ENCODE results near the gene FRMD4A.
A peak's percentile ranks its signal among the peaks of the same experiment; 100 is the strongest.
"Not testable (repeated sequence)": the region's sequence is repeated elsewhere in the genome, so short reads cannot be mapped to it uniquely, and the experiment has no call there.

Gene FRMD4A

DNA sequence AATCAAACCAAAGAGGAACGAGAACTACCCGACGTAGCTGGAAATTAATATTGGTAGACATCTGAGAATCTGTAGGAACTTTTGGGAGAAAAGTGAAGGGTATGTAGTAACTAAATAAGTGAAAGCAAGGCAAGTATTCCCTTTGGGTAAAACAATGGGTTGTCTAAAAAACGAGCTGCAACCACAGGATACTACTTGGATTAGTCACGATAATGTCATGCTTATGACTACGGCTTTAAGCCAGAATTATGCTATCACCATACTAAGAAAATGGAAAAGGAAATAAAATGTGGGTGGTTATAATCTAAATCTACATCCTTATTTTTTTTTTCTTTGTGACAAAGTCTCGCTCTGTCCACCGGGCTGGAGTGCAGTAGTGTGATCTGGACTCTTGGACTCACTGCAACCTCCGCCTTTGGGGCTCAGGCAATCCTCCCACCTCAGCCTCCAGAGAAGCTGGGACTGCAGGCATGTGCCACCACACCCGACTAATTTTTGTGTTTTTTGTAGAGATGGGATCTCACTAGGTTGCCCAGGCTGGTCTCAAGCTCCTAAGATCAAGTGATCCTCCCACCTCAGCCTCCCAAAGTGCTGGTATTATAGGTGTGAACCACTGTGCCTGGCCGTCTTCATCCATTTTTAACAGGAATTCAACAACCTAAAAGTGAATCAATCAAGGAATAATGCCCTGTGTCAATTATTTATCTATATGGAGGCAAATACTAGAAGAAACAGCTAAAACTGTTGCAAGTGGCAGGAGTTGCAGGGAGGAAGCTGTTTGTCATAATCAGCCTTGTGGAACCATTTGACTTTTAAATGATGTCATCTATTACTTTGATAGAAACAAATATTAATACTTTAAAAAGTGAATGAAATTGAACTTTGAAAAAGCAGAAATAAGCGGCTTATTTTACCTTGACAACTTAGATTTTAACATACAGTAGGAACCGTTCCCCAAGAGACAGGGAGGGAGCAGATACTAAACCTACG, 554.6 kb downstream of the FRMD4A start:
- peak; percentile 54 for DNase-seq (ENCODE audit: low read depth)

DNA sequence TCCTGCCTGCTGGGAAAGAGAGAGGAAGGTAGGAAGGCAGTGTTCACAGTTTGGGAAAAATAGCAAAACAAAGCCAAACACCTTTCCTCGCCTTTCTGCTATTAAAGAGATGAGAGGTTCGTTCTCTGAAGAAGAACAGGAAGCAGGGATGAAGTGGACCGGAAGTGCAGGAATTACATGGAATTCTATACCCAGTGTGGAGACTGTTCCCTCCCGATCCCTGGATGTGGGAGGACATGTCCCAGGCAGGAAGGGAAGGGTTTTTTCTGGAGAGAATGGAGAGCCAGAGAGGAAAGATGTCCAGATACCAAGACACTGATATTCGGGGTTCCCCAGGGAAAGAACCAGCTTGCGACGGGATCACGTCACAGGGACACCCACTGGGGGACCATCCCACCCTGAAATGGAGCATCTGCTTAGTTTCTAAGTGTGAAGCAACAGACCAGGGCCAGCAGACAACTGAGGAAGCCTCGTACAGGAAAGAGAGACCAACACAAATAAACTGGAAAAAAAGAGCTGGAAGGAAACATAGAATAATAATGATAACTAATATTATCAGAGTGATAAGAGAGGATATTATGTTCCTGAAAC, 556.3 kb downstream of the FRMD4A start:
- DNase-seq (ENCODE audit: low read depth) = no peak

DNA sequence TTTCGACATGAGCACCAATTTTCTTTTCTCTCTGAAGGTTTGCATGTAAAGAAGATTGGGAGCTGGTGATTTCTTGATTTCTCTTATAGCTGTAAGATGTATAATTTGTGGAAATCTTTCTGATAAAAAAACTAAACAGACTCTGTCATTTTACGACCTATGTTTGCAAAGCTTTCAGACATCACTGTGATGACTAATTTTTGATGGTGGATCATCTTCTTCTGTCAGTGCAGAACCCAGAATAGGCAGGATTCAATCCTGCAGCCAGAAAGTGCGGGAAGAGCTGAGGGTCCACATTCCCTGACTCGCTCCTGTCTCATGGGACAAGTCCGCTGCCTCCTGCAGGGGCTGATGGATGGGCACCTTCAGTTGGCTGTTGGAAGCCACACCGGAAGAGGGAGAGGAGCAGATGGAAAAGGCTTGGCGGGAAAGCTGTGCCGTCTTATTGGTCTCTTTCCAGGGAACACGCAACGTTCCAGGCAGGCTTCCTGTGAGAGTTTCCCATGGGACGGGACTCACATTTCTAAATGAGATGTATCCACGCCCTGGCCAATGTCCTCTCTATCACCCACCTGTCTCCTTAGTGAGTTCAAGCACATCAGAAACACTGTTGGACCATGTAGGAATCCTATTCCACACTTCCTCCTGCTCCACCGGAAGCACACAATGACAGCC, 557.1 kb downstream of the FRMD4A start:
- no peak for DNase-seq (ENCODE audit: low read depth)

DNA sequence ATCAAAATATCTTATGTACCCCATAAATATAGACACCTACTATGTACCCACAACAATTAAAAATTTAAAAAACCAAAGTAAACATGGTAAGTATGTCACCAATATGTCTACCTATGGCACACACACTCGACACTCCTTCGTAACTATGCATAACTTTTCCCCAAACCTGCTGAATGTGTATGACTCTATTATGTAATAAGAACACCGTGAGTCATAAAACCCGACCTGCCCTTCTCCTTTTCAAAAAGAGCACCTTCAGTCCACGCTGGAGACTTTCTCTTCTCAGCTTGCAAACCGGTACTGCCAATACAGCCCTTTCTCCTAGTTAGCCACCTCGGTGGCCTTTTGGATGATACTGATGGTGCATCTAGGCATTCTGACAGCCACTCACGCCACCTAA, 557.7 kb downstream of the FRMD4A start:
- no peak for DNase-seq (ENCODE audit: low read depth)

DNA sequence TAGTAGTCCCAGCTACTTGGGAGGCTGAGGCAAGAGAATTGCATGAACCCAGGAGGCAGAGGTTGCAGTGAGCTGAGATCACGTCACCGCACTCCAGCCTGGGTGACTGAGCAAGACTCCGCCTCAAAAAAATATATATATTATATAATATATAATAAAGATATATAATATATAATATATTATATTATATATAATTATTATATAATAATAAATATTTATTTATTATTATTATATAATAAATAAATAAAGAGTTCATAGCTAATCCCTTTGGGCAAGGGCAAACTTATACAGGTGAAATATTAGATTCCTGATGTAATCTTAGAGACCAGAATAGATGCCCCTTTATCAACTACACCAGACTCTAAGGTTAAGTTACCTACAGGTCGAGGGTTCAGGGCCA, 558.7 kb downstream of the FRMD4A start:
- no peak for DNase-seq (ENCODE audit: low read depth)

DNA sequence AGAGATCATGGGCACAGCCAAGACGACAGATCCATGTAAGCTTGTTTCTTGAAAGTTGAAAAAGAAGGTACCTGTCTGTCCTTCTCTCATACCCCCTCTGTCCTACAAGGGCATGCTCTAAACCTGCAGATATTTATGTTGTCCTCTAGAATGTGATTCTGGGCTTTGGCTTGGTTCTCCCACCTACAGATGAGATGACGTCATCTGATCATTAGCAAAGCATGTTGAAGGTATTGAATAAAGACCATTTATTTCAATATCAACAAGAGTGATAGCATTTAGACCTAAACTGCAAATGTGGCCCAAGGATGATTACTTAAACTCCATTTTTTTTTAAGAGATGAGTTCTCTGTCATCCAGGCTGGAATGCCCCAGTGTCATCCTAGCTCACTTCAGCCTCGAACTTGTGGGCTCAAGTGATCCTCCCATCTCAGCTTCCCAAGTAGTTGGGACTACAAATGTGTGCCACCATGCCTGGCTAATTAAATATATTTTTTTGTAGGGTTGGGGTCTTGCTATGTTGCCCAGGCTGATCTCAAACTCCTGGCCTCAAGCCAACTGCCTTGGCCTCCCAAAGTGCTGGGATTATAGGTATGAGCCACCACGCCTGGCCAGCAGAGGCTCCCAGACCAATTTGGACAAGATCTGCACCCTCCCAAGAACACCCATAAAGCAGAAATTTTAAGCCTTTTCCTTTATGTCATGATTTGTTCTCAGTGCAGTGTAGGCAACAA, 559.8 kb downstream of the FRMD4A start:
- DNase-seq (ENCODE audit: low read depth) = no peak

DNA sequence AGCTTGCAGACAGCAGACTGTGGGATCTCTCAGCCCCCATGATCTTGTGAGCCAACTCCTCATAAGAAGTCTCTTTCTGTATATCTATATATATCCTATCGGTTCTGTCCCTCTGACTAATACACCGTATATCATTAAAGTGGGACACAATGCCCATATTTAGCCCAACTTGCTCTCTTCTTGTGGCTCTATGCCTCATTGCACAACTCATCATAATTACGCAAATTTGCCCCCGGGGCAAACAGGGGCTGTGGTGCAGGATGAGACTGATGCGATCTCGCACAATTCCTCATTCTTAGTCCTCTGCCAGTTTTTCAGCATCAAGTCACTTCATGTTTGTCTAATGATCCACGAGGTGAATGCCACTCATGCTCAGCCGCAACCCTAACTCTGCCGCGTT, 560.8 kb downstream of the FRMD4A start:
- DNase-seq (ENCODE audit: low read depth) = no peak

DNA sequence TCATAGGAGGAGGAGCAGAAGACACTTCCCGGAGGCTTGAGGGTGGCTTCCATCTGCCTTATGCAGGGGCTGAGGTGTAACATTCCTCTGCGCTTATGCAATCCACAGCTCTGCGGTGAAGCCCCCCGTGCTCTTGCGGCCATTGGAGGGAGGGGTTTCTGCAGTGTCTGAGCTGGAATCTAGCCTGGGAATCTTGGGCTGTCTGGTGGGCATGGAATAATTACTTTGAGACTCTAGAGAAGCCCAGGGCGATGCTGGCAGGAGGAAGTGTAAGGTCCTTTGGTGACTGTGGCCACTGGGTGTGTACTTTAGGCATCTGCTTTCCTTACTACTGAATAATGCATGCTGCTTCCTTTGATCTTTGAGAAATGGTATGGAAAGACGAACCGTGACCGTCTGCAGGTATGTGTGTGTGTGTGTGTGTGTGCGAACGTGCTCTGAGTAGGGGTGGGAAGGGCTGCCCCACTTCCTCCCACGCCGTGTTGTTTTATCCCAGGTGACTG, 563.0 kb downstream of the FRMD4A start:
- no peak for DNase-seq (ENCODE audit: low read depth)

DNA sequence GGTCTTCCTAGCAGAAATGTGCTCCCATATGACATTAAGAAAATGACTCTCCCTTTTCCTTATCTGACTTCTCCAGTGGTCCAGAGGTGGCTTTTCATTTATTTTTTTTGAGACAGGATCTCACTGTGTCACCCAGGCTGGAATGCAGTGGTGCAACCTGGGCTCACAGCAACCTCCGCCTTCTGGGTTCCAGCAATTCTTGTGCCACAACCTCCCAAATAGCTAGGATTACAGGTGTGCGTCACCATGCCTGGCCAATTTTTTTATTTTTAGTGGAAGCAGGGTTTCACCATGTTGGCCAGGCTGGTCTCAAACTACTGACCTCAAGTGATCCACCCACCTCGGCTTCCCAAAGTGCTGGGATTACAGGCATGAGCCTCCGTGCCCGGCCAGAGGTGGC, 563.6 kb downstream of the FRMD4A start:
- not testable (repeated sequence) for DNase-seq (ENCODE audit: low read depth)

DNA sequence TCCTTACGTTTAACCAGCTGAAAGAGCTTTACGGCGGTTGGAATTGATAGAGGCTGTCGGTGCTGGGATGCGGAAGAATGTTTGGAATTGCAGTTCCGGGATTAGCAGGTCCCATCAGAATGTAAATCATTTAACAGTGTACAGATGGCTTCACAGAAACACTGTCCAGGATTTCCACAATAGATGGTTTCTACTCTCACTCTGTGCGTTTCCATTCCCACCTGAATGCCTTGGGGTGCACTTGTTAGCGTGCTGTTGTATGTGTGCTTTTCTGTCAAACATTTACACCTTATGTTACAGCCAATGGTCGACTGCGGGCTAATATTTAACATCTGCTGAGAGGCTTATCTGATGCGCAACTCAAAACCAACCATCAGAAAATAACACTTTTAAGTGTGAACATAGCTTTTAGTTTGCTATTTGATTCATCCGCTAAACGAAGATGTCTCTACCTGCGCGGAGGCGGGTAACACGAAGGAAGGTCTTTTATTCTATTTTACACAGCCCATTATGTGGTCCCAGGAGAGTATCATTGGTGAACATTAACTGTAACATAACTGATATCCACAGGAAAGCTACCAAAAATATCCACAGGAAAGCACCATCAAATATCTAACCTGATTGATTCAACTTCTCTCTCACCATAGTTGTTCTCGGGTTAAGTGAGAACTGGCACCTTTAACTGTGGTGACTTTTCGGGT, 564.9 kb downstream of the FRMD4A start:
- DNase-seq (ENCODE audit: low read depth) = peak; percentile 35

DNA sequence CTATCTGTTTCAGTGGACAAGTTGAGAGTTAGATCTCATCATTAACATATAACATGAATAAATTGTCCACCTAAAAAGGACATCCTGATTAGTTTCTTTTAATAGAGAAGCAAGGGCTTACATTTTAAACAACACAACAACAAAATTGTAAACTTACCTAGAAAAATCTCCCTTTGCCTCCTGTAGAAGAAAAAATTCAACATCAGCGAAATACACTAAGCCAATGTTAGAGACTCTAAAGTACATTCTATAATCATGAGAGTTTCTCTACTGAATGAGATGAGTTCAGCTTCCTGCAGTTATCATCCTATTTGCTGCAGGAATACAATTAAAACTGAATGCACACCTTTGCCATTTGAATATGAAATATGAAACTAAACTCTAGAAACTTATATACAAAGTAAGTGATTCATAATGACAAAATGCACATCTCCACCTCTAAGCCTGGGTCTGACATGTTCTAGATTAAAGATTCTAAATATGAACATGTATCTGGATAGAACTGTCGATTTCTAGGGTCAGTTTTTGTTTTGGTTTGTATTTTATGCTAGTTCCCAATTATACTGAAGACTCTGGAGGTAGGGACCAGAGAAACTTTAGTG, 569.1 kb downstream of the FRMD4A start:
- DNase-seq (ENCODE audit: low read depth) = no peak

DNA sequence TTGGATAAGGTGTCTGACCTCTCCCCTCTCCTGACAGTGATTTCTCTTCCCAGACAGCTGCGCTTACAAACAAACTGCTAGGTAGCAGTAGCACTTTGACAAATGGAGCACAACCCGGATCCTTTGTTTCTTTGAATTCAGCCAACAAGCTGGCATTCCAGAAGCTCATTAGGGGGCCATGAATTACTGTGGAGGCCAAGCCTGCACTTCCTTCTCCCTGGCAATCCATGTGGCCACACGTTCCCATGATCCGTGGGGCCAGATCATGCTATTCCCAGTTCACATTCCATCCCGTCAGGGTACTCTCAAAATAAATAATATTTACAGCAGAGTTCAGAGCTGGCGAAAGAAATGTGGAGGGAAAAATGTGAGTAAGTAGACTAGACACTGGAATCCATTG, 571.6 kb downstream of the FRMD4A start:
- peak; percentile 55 for DNase-seq (ENCODE audit: low read depth)

DNA sequence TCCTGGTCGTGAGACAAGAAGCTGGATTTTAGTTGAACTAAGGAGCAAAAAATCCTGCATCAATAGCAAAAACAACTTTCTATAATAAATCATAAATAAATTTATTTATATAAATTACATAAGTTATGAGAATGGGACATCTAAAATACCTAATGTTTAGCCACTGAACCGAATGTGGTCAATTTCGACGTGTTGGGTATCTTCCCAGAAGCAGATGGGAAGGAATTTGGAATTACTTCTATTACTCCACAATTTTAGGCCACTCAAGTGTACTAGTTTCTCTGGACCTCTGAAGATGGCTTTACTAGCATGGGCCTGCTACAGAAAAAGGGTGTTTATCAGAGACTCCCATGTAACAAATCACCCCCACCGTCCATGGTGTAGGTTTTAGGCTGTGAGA, 572.0 kb downstream of the FRMD4A start:
- DNase-seq (ENCODE audit: low read depth) = no peak

DNA sequence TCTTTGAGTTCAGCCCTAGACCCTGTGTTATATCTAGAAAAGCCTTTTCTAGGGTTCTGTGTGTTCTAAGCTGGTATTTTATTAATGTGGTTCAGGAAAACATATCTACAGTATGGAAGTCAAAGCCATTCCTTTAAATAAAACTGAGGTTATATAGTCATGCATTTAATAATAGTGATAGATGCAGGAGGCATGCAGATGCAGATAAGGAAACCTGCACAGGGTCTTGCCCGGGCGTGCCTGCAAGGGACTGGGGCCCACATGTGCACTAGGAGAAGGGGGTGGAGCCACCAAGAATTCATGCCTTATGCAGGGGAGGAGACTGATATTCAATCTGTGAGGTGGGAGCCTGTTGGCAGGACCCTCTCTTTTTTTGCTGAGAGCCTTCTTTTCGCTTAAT, 572.4 kb downstream of the FRMD4A start:
- peak; percentile 54 for DNase-seq (ENCODE audit: low read depth)

DNA sequence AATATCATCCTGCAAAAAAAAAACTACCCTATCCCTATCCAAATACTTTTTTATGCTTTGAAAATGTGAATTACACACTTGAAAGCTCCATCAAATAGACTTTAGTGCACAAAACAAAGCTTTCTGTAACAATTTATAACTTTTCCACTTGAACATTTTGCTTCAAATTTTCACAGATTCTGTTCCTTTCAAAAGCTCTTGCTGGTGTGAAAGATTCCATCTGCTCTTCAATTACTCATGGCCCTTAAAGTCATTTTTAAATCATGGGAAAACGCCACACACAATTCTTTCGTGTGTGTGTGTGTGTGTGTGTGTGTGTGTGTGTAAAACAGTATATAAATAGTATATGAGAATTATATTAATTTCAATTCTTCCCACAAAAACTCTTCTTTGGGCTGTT, 576.4 kb downstream of the FRMD4A start:
- no peak for DNase-seq (ENCODE audit: low read depth)

DNA sequence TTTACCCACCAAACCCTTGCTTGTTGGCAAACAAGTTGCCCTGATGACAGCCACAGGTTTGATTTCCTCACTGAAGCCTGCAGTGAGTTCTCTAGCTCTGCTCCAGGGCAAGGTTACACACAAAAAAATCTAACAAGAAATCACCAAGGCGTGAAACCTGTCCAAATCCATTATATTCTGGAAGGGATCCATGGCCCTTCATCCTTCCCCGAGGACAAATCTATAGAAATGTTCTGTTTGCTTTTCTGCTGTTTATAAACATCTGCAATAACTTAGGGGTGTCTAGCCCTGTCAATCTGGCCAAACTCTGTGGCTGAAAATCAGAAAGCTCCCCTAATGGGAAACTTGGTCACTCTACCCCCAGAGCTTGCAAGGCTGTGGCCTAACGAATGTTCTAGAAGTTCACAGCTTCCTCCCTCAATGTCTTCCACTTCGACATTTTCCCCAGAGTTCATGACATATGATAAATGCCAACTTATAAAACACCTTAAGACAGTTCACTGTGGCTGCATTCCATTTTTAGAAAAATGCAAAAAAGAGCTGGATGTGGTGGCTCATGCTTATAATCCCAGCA, 579.4 kb downstream of the FRMD4A start:
- DNase-seq (ENCODE audit: low read depth) = no peak

DNA sequence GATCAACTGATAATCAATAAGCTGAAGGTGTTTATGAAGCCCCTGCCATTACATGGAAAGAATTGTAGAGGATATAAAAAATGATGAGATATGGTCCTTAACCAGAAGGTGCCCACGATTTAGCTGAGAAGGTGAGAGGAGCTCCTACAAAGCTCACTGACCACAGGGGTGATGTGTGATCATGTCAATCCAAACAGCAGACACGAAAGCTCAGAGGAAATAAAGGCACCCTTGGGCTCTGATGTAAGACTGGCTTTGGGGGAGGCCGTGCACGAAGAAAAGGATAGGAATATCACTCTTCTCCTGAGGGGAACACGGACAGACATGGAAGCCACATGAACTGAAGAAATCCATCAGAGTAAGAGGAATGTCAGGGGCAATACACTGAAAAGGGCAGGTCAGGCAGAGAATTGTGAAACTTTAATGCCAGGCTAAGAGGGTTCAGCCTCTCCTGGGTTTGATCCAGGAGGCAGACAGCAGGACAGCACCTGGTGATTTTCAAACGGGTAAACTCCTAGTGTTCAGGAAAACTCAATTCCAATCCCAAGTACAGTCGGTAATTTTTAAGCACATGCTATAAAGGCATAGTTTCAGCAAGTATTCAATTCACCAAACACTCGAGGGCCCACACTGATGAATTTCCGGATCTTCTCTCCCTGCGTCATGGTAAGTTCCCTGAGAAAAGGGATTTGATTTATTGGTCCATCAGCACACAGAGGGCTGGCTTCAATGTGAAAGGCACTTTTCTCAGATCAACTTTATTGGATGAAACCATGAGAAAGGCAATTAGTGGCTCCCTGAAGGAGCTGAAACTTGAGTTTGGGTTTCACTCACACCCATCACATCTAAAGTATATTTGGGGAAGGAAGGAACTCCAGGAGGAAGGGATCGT, 580.2 kb downstream of the FRMD4A start:
- peak; percentile 7 for DNase-seq (ENCODE audit: low read depth)

DNA sequence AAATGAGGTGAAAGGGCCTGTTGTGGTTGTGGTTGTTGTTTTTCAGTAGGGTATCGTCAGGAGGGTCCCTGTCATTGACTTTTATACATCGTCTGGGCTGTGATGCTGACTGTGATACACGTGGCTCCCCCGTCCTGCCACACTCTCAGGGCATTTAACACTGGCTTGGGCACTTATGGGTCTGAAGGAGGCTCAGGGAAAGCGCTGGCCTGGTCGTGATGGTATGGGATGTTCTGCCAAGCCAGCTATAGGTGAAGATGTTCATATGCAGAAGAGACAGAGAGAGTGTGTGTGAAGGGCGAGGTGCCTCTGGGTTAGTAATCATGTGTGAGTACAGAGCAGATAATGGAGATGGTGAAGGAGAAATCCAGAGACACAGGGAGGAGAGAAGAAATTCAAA, 585.5 kb downstream of the FRMD4A start:
- DNase-seq (ENCODE audit: low read depth) = no peak

DNA sequence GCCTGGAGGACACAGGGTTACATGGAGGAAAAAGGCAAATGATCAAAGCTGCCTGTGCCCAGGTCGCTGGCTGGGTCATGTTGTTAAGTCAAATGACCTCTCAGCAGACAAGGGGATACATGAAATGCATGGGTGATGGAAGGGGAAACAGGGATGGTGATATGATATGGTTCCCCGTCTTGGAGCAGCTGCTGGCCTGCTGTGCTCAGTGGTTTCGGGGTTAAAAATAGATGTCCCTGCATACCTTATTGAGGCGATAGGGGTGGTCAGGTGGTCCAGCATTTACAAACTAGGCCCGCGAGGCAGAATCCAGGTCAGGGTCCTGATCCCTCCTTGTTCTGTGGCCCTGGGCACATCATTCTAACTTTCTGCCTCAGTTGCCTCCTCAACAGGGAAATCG, 586.8 kb downstream of the FRMD4A start:
- DNase-seq (ENCODE audit: low read depth) = no peak
